Dedifferentiated amniotic fluid mesenchymal stem cell (primary cell): Measurements from ENCODE around the gene BFAR.
"Not testable (repeated sequence)": the region's sequence is repeated elsewhere in the genome, so short reads cannot be mapped to it uniquely, and the experiment has no call there.

Experiments used
- DNase-seq: peaks from one replicate; pipeline ENCODE4 v3.0.0-alpha.2; 2016; ENCODE audit errors: extremely low spot score

BFAR gene

DNA sequence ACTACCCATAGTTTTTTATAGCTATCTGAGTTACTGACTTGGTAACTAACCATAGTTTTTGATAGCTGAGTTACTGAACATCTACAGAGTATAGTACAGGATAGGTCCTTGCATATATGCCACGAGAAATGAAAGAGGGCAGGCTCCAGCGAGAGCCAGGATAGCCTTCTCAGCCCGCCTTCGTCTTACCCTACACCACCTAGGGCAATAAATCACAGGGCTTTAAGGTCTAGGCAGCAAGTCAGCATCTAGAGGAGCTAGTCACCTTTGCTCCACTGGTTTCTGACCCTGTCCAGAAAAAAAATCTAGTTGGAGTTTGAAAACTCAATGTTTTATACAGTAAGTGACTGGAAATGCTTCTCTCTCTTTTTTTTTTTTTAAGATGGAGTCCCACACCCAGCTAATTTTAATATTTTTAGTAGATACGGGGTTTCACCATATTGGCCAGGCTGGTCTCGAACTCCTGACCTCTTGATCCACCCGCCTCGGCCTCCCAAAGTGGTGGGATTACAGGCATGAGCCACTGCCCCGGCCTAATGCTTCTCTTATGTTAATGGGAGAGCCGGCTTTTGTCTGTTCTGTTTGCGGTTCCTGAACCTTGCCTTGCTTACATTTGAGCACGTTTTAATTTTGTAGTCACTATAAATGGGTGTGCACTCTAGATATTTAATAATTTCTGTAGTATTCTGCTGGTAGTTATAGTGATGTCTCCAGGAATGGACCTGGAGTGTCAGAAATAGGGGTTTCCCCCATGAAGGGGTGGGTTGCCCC lies 2.8 kb downstream of the BFAR start:
- DNase-seq: no peak

DNA sequence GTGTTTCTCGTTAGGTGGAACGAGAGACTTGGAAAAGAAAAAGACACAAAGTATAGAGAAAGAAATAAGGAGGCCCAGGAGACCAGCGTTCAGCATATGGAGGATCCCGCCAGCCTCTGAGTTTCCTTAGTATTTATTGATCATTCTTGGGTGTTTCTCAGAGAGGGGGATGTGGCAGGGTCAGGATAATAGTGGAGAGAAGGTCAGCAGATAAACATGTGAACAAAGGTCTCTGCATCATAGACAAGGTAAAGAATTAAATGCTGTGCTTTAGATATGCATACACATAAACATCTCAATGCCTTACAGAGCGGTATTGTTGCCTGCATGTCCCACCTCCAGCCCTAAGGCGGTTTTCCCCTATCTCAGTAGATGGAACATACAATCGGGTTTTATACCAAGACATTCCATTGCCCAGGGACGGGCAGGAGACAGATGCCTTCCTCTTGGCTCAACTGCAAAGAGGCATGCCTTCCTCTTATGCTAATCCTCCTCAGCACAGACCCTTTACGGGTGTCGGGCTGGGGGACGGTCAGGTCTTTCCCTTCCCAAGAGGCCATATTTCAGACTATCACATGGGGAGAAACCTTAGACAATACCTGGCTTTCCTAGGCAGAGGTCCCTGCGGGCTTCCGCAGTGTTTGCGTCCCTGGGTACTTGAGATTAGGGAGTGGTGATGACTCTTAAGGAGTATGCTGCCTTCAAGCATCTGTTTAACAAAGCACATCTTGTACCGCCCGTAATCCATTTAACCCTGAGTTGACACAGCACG lies 3.6 kb downstream of the BFAR start:
- DNase-seq: not testable (repeated sequence)

DNA sequence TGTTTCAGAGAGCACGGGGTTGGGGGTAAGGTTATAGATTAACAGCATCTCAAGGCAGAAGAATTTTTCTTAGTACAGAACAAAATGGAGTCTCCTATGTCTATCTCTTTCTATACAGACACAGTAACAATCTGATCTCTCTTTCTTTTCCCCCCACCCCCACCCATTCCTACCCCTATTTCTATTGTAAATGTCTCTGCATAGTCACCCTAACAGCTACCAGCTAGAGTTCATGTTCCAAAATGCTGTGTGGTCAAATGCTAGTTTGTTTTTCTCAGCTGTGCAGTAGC lies 4.1 kb downstream of the BFAR start:
- not testable (repeated sequence) for DNase-seq

DNA sequence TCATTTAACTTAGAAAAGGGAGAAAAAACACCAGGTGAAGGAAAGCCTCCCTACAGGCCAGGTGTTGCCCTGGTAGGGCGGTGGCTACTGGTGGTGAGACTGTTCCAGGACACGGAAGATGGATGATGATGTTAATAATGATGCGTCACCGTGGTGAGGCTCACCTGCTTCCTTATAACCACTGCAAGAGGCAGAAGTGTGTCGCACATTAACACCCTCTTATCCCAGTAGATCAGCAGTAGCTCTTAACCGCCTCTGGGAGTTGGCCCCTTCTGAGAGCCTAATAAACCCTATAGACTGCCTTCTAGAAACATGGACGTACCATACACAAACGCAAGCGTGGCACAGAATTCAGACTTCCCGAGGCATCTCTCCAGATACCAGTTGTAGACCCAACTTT lies 7.8 kb downstream of the BFAR start:
- DNase-seq: no peak

DNA sequence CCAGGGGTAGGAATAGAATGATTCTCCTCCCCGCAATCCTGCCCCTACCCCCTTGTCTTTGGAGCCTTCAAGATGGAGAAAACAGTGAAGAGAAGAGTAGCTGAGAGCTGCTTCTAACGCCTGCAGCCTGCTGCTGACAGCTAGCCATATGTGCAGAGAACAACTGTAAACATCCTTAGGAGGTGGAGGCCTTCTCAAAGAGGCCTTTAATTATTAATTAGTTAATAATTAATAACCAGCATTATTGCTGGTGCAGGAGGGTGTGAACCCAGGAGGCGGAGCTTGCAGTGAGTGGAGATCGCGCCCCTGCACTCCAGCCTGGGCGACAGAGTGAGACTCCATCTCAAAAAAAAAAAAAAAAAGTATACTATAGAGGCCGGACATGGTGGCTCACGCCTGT lies 8.5 kb downstream of the BFAR start:
- DNase-seq: no peak

DNA sequence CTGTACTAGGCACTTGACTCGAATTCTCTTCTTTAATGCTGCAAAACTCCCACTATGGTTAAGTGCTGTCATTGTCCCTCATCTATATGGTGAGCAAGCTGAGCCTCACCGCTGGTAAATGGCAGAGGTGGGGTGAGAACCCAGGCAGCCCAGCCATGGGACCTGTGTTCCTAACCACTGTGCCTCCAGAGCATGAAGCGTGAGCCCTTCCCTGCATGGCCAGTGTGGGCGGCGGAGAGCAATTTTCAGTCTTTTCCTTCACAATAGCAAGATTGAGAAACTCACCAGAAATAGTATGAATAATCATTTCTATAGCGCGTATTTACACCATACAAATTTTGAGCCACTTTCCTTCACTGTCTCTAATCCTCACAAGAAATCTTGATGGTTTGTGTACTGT lies 9.2 kb downstream of the BFAR start:
- no peak for DNase-seq

DNA sequence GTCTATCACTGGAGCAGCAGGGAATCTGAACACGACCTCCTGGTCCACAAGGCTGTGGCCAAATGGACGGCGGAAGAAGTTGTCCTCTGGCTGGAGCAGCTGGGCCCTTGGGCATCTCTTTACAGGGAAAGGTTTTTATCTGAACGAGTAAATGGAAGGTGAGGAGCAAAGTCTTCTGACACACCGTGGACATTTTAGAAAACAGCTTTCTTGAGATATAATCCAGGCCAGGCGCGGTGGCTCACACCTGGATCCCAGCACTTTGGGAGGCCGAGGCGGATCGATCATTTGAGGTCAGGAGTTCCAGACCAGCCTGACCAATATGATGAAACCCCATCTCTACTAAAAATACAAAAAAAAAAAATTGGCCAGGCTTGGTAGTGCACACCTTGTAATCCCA lies 17.1 kb downstream of the BFAR start:
- DNase-seq: no peak

DNA sequence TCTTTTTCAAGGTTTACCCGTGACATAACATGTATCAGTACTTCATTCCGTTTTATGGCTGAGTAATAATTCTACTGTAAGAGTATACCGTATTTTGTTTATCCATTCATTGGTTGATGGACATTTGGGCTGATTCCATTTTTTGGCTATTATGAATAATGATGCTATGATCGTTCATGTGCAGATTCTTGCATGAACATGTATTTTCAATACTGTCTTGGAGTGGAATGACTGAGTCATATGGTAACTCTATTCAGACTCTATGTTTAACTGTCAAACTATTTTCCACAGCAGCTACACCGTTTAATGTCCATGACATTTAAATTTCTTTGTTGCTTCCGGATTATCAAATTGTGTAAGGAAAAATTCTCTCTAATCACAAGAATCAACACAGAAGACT lies 17.9 kb downstream of the BFAR start:
- DNase-seq: no peak

DNA sequence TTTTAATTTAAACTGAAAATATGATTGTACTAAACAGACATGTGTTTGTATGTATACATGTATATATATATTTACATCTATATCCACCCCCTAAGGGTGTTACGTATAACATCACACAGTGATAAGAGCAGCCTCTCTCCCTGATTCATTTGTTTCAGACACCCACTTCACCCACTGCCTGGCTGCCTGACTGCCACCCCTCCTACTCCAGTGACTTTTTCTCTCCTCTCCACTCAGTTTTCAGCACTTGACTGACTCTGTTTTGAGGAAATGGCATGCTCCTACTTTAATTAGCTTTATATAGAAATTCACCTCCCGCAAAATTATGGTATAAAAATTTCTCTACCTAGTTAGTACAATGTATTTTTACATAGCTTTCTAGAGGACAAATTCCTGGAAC lies 20.0 kb downstream of the BFAR start:
- DNase-seq: no peak

DNA sequence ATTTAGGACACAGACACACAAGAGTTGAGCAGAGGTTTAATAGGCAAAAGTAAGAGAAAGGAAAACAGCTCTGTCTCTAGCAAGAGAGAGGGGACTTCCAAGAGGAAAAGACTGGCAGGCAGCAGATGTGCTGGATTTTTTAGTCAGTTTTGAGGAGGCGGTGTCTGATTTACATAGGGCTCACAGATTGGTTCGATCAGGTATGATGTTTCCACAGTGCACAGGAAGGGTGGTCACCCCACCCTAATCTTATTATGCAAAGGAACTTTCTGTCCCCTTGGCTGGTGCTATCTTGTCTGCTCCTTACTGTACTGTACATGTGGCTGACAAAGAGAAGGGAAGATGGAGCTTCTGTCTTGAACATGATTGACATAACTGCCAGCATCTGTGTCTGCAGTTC lies 25.3 kb downstream of the BFAR start:
- DNase-seq: no peak

DNA sequence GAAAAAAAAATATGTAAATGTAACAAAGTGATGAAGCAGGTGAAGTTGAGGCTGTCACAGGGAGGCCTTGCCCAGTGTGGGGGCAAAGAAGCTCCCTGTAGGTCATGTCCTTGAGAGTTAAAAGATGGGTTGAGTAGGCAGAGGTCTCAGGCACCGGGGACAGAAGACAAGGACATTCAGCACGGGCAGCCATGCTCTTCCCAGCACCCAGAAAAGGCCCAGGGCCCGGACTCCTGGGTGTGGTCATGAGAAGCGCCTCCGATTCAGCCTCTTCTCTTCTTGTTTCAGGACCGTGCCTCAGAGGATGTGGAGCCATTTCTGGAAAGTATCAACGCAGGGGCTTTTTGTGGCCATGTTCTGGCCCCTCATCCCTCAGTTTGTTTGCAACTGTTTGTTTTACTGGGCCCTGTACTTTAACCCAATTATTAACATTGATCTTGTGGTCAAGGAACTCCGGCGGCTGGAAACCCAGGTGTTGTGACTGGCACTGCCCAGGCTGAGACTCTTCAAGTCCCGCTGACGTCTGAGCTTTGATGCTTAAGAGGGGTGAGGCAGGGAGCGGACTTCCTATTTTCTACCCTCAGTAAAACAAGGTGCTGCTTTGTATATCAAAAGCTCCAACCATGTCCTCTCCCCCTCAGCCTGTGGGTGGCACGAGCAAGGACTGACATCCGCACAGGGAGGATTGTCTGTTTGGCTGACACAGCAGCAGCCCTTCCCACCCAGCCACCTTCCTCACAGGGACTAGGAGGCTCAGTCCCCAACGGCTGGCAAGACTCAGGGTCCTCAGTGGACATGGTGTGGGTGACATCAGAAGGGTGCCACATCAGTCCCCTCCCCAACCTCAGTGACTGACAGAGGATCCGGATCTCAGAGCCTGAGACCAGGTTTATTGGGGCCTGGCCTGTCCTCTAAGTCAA lies 34.9 kb downstream of the BFAR start:
- no peak for DNase-seq

DNA sequence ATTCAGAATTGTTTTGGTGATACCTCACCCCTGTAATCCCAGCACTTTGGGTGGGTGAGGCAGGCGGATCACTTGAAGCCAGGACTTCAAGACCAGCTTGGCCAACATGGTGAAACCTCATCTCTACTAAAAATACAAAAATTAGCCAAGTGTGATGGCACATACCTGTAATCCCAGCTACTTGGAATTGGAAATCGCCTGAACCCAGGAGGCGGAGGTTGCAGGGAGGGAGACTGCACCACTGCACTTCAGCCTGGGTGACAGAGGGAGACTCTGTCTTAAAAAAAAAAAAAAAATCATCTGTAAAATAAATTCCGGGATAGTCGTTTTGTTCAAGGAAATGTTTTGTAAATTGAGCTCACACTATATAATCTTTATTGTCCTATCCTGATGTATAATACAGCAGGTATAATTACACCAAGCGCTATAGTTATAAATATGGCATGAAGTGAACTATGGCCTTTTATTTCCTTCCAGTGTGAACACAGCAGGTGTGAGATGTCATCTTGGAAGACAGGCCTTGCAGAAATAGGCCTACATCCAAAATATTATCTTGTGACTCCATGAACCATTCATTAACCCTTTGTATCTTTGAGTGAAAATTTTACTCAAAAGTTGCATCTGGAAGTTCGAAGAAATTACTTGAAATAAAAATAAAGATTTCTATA lies 35.9 kb downstream of the BFAR start:
- no peak for DNase-seq

DNA sequence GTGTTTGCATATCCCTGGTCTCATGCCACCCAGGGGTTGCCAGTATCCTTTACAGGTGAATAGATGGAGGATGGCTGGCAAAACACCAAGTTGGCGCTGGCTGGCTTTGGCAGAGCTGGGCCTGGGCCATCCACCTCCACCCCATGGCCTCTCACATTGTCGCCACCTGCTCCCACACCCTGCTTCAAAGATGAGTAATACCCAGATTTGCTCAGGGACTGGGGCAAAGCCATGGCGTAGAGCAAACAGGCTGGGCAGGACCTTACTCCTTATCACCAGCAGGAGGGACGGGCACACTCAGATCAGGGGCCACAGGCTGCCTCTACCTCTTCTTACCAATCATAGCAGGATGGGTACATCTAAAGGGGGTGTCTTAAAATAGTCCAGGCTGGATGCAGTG lies 37.0 kb downstream of the BFAR start:
- no peak for DNase-seq

DNA sequence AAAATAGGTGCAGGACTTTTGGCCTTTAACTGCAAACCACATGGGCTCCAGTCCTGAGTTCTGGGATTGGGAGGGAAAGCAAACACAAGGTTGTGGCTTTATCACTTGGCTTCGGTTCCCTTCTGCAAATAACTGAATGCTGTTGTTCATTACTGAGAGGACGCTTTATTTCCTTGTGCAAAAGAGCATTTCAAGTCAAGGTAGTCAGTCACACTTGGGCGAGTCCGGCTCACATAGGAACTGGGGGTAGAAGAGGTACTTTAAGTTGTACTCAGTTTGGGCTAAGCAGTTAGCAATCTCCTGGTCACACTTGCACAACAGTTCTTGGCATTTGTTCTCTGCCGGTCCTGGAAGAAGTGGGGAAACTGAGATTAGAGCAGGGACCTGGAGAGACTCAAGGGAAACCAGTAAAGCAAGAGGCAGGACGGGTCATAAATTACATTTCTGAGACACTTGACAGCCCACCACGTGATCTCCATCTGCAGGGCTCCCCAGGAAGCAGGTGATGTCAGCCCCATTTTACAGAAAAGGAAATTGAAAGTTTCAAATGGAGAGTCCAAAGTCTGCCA lies 39.7 kb downstream of the BFAR start:
- no peak for DNase-seq

DNA sequence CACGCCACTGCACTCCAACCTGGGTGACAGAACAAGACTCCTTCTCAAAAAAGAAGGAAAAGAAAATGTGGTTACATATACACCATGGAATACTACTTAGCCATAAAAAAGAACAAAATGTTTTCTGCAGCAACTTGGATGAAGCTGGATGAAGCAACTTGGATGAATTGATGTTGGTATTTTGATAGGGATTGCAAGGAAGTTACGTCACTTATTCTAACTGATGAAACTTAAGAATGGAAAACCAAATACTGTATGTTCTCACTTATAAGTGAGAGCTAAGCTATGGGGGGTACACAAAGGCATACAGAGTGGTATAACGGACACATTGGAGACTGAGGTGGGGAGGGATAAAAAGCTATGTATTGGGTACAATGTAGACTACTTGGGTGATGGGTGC lies 43.9 kb downstream of the BFAR start:
- no peak for DNase-seq

DNA sequence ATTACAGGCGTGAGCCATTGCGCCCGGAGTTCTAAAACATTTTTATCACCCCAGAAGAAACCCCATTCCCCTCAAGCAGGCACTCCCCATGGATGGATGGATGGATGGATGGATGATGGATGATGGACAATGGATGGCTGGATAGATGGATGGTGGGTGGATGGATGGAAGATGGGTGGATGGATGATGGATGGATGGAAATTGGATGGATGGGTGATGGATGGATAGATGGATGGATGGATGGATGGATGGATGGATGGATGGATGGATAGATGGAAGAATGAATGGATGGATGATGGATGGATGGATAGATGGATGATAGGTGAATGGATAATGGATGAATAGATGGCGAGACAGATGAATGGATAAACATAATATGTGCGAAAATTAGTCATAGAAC lies 44.9 kb downstream of the BFAR start:
- no peak for DNase-seq

DNA sequence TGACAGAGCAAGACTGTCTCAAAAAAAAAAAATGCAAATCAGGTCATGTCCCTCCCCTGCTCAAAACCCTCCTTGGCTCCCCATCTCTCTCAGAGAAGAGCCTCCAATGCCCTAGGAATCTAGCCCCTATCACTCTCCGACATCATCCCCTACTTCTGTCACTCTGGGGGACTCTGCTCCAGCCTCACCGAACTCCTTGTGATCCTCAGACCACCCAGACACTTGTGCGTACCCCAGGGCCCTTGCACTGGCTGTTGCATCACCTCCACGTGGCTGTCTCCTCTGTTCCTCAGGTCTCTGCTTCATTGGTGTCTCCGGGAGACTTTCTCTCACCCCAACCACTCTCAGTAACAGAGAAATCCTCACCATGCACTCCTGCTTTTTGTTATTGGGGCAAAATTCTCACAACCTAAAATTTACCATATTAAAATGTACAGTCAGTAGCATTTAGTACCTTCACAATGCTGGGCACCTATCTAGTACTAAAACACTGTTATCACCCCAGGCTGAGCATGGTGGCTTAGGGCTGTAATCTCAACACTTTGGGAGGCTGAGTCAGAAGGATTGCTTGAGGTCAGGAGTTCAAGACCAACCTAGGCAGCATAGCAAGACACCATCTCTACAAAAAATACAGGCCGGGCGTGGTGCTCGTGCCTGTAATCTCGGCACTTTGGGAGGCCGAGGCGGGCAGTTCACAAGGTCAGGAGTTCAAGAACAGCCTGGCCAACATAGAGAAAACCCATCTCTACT lies 46.2 kb downstream of the BFAR start:
- DNase-seq: no peak

DNA sequence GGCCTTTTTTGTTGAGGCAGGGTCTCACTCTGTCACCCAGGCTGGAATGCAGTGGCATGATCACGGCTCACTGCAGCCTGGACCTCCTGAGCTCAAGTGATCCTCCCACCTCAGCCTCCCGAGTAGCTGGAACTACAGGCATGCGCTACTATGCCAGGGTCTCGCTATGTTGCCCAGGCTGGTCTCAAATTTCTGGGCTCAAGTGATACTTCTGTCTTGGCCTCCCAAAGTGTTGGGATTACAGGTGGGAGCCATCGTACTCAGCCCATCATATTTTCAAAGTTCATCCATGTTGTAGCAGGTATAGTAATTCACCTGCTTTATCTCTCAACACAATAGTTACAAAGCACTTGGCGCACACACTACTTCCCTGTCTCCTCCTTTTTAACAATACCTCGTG lies 47.6 kb downstream of the BFAR start:
- not testable (repeated sequence) for DNase-seq

DNA sequence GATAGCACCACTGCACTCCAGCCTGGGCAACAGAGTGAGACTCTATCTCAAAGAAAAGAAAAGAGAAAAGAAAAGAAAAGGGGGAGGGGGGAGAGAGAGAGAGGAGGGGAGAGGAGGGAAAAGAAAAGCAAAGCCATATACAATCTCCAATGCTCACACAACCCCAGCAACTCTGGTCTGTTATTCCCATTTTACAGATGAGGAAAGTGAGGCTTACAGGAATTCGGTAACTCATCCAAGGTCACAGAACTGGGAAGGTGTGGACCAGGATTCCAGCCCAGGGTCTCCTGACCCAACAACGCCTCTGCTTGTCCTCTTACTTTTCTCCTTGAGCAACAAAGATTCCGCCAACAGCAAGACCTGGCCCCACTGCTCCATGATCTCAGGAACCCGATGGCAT lies 48.4 kb downstream of the BFAR start:
- DNase-seq: no peak

DNA sequence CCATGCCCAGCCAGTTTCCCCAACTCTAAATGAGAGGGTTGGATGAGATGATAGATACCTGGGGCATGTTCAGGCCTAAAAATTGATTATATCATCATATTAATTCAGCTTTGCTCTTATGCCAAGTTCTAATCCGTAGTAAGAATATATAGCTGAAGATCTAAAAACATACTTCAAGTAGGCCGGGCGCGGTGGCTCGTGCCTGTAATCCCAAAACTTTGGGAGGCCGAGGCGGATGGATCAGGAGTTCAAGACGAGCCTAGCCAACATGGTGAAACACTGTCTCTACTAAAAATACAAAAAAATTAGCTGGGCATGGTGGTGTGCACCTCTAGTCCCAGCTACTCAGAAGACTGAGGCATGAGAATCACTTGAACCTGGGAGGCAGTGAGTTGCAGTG lies 49.4 kb downstream of the BFAR start:
- DNase-seq: no peak
